GM18951 (cell line): ENCODE measurements around the gene ABCC9.
"Not testable (repeated sequence)": the region's sequence is repeated elsewhere in the genome, so short reads cannot be mapped to it uniquely, and the experiment has no call there.

Source experiments
- POLR2A ChIP-seq: IDR thresholded peaks from 4 replicates; pipeline ENCODE4 v1.6.1; 2011; ENCODE audit warnings: mild to moderate bottlenecking; ENCODE audit not compliant: insufficient read length, insufficient read depth; ENCODE audit errors: extremely low read depth
- in situ Hi-C: fragments of 300-500 bp; cut with MboI; formaldehyde crosslinking; loops from one replicate; pipeline ENCODE4 v1.12.0; 2022; ENCODE audit warnings: low sequenced_read_pairs, mixed read lengths, inconsistent platforms; ENCODE audit not compliant: unreplicated experiment

The ABCC9 gene

GRCh38 chr12:21827083-21827482, 114.1 kb downstream of the ABCC9 start:
- in situ Hi-C loops, result no loop called here
- no peak for TF ChIP-seq POLR2A

GRCh38 chr12:21826618-21826910, 114.7 kb downstream of the ABCC9 start:
- TF ChIP-seq POLR2A, result no peak
- in situ Hi-C loops, result no loop called here

- in situ Hi-C loops, result no loop called here
- no peak for TF ChIP-seq POLR2A
Measured at GRCh38 chr12:21825886-21826617, 115.2 kb downstream of the ABCC9 start.

- in situ Hi-C loops, result no loop called here
- no peak for TF ChIP-seq POLR2A
Measured at GRCh38 chr12:21823581-21823980, 117.6 kb downstream of the ABCC9 start.

GRCh38 chr12:21819678-21820077, 121.5 kb downstream of the ABCC9 start:
- TF ChIP-seq POLR2A, result no peak
- in situ Hi-C loops, result no loop called here

- in situ Hi-C loops, result no loop called here
- TF ChIP-seq POLR2A, result no peak
Measured at GRCh38 chr12:21819236-21819635, 122.0 kb downstream of the ABCC9 start.

- no peak for TF ChIP-seq POLR2A
- in situ Hi-C loops, result no loop called here
Measured at GRCh38 chr12:21818627-21819026, 122.6 kb downstream of the ABCC9 start.

GRCh38 chr12:21815306-21816062, 125.7 kb downstream of the ABCC9 start:
- TF ChIP-seq POLR2A, result no peak
- in situ Hi-C loops, result no loop called here

GRCh38 chr12:21814814-21815213, 126.4 kb downstream of the ABCC9 start:
- in situ Hi-C loops, result no loop called here
- TF ChIP-seq POLR2A, result no peak

GRCh38 chr12:21814327-21814726, 126.9 kb downstream of the ABCC9 start:
- in situ Hi-C loops, result no loop called here
- TF ChIP-seq POLR2A, result no peak

- in situ Hi-C loops, result no loop called here
- no peak for TF ChIP-seq POLR2A
Measured at GRCh38 chr12:21813751-21814150, 127.5 kb downstream of the ABCC9 start.

- in situ Hi-C loops, result no loop called here
- no peak for TF ChIP-seq POLR2A
Measured at GRCh38 chr12:21813125-21813524, 128.1 kb downstream of the ABCC9 start.

GRCh38 chr12:21812340-21812739, 128.9 kb downstream of the ABCC9 start:
- in situ Hi-C loops, result not testable (repeated sequence)

GRCh38 chr12:21809100-21809499, 132.1 kb downstream of the ABCC9 start:
- TF ChIP-seq POLR2A, result no peak
- in situ Hi-C loops, result no loop called here
